Measurements from ENCODE around the gene NOC4L. TPM values are rescaled to one million over a fixed set of nuclear protein-coding genes. Genes with fewer than 3 reads are reported as not detected.
A peak's percentile ranks its signal among the peaks of the same experiment; 100 is the strongest.

The NOC4L gene
- polyA plus RNA-seq, 10 donors, result 7.6 to 15.2 (median 10.7) TPM

GRCh38 chr12:132168311-132169031 is 24.2 kb downstream of the NOC4L start:
- DNase-seq, result no peak

- DNase-seq, result no peak
These were observed 25.1 kb downstream of the NOC4L start for GRCh38 chr12:132169376-132169775.

GRCh38 chr12:132170094-132170636 is 25.9 kb downstream of the NOC4L start:
- peak in 1 of 3 donors; percentile 57 for DNase-seq

- DNase-seq, result no peak
These were observed 26.5 kb downstream of the NOC4L start for GRCh38 chr12:132170637-132171292.

GRCh38 chr12:132171293-132171967 is 27.2 kb downstream of the NOC4L start:
- DNase-seq, result no peak

GRCh38 chr12:132171968-132172521 is 27.8 kb downstream of the NOC4L start:
- DNase-seq, result no peak

GRCh38 chr12:132172619-132173018 is 28.4 kb downstream of the NOC4L start:
- no peak for DNase-seq

- no peak for DNase-seq
These were observed 29.1 kb downstream of the NOC4L start for GRCh38 chr12:132173135-132174014.

- no peak for DNase-seq
These were observed 30.0 kb downstream of the NOC4L start for GRCh38 chr12:132174015-132174838.

GRCh38 chr12:132174839-132175490 is 30.7 kb downstream of the NOC4L start:
- no peak for DNase-seq

GRCh38 chr12:132175496-132176384 is 31.5 kb downstream of the NOC4L start:
- no peak for DNase-seq

- DNase-seq, result no peak
These were observed 32.2 kb downstream of the NOC4L start for GRCh38 chr12:132176385-132176919.

- DNase-seq, result no peak
These were observed 32.8 kb downstream of the NOC4L start for GRCh38 chr12:132176920-132177551.

GRCh38 chr12:132178316-132178715 is 34.1 kb downstream of the NOC4L start:
- DNase-seq, result no peak

GRCh38 chr12:132178801-132179401 is 34.6 kb downstream of the NOC4L start:
- DNase-seq, result no peak

GRCh38 chr12:132179431-132180362 is 35.4 kb downstream of the NOC4L start:
- DNase-seq, result no peak

Data from muscle of back (tissue), 11 donors.